GM18517 (cell line): Measurements from ENCODE around the gene KLF9.

Experiments used
- ATAC-seq: cut with Tn5 transposase; IDR thresholded peaks from one replicate; pipeline ENCODE4 v1.9.1; 2021; ENCODE audit warnings: mild to moderate bottlenecking, moderate library complexity; ENCODE audit not compliant: unreplicated experiment

The KLF9 gene

GRCh38 chr9:70367305-70367930, 47.0 kb downstream of the KLF9 start:
- no peak for ATAC-seq

GRCh38 chr9:70363760-70364159, 50.7 kb downstream of the KLF9 start:
- ATAC-seq: no peak

- ATAC-seq: no peak
These were observed 51.5 kb downstream of the KLF9 start for GRCh38 chr9:70362952-70363351.

- no peak for ATAC-seq
These were observed 58.7 kb downstream of the KLF9 start for GRCh38 chr9:70355801-70356200.

GRCh38 chr9:70352802-70353201, 61.7 kb downstream of the KLF9 start:
- ATAC-seq: no peak

- ATAC-seq: no peak
These were observed 62.1 kb downstream of the KLF9 start for GRCh38 chr9:70352356-70352755.

- no peak for ATAC-seq
These were observed 67.4 kb downstream of the KLF9 start for GRCh38 chr9:70347046-70347445.

GRCh38 chr9:70340572-70340971, 73.9 kb downstream of the KLF9 start:
- ATAC-seq: no peak
